Measurements from ENCODE around the gene NAT14.
"Not testable (repeated sequence)": the region's sequence is repeated elsewhere in the genome, so short reads cannot be mapped to it uniquely, and the experiment has no call there.

Gene NAT14

GRCh38 chr19:55484593-55485438 is at the start of gene NAT14:
Gene NAT14 (plus strand): TSS chr19:55485188. CDS start chr19:55485709, 521 bp downstream.
- peak; percentile 90 for DNase-seq

- no peak for DNase-seq
These were observed 48.1 kb upstream of the NAT14 start for GRCh38 chr19:55436847-55437246.

GRCh38 chr19:55437410-55437809 is 47.6 kb upstream of the NAT14 start:
- DNase-seq, result no peak

- no peak for DNase-seq
These were observed 45.9 kb upstream of the NAT14 start for GRCh38 chr19:55439052-55439451.

GRCh38 chr19:55440411-55441105 is 44.4 kb upstream of the NAT14 start:
- peak; percentile 79 for DNase-seq

GRCh38 chr19:55441319-55441691 is 43.7 kb upstream of the NAT14 start:
- DNase-seq, result peak; percentile 84

GRCh38 chr19:55441692-55442321 is 43.2 kb upstream of the NAT14 start:
- peak; percentile 94 for DNase-seq

- DNase-seq, result peak; percentile 76
These were observed 42.5 kb upstream of the NAT14 start for GRCh38 chr19:55442372-55442961.

- peak; percentile 85 for DNase-seq
These were observed 41.8 kb upstream of the NAT14 start, which contains the start of gene SHISA7 for GRCh38 chr19:55443045-55443823. Gene SHISA7 (minus strand): TSS chr19:55443300. CDS start chr19:55442863, 437 bp downstream.

- no peak for DNase-seq
These were observed 41.0 kb upstream of the NAT14 start for GRCh38 chr19:55443824-55444480.

- DNase-seq, result no peak
These were observed 40.3 kb upstream of the NAT14 start for GRCh38 chr19:55444646-55445045.

GRCh38 chr19:55446060-55446459 is 38.9 kb upstream of the NAT14 start:
- peak; percentile 63 for DNase-seq

- peak; percentile 92 for DNase-seq
These were observed 37.4 kb upstream of the NAT14 start for GRCh38 chr19:55447421-55448174.

- not testable (repeated sequence) for DNase-seq
These were observed 36.9 kb upstream of the NAT14 start for GRCh38 chr19:55448175-55448490.

GRCh38 chr19:55449469-55449868 is 35.5 kb upstream of the NAT14 start:
- DNase-seq, result no peak

GRCh38 chr19:55451163-55451964 is 33.6 kb upstream of the NAT14 start:
- peak; percentile 70 for DNase-seq

GRCh38 chr19:55451965-55452748 is 32.8 kb upstream of the NAT14 start:
- peak; percentile 78 for DNase-seq

GRCh38 chr19:55452749-55453346 is 32.1 kb upstream of the NAT14 start:
- DNase-seq, result peak; percentile 98
